KMS-11 (cell line): ENCODE results near the gene OGFOD3.
"Not testable (repeated sequence)": the region's sequence is repeated elsewhere in the genome, so short reads cannot be mapped to it uniquely, and the experiment has no call there.

Experiments
- H2AFZ ChIP-seq: fragments of 200-600 bp; sonication (generic); 2 replicates; pipeline ENCODE4 v1.6.1; 2016; ENCODE audit warnings: antibody characterized with exemption, mixed run types, low read depth
- H3K27ac ChIP-seq: fragments of 200-600 bp; sonication (generic); 2 replicates; pipeline ENCODE4 v1.6.1; 2016; ENCODE audit warnings: mild to moderate bottlenecking, mixed run types
- H3K27me3 ChIP-seq: fragments of 200-600 bp; sonication (generic); 2 replicates; pipeline ENCODE4 v1.6.1; 2017; ENCODE audit warnings: mild to moderate bottlenecking, low read depth, mixed run types, moderate library complexity; ENCODE audit not compliant: insufficient read depth
- H3K36me3 ChIP-seq: fragments of 200-600 bp; sonication (generic); 2 replicates; pipeline ENCODE4 v1.6.1; 2017; ENCODE audit warnings: mild to moderate bottlenecking, mixed run types; ENCODE audit not compliant: insufficient read depth
- H3K4me1 ChIP-seq: fragments of 200-600 bp; sonication (generic); 2 replicates; pipeline ENCODE4 v1.6.1; 2016; ENCODE audit warnings: mild to moderate bottlenecking, low read depth, mixed run types; ENCODE audit not compliant: poor library complexity, severe bottlenecking
- H3K4me2 ChIP-seq: fragments of 200-600 bp; sonication (generic); 2 replicates; pipeline ENCODE4 v1.7.0; 2016; ENCODE audit warnings: mild to moderate bottlenecking, mixed run types
- H3K4me3 ChIP-seq: fragments of 200-600 bp; sonication (generic); IDR thresholded peaks from 2 replicates; pipeline ENCODE4 v1.6.1; 2017; ENCODE audit warnings: low read depth, low read length, mixed read lengths; ENCODE audit not compliant: insufficient read depth
- H3K79me2 ChIP-seq: fragments of 200-600 bp; sonication (generic); 2 replicates; pipeline ENCODE4 v1.6.1; 2016; ENCODE audit warnings: low read depth, mixed run types; ENCODE audit not compliant: insufficient read depth
- H3K9ac ChIP-seq: fragments of 200-600 bp; sonication (generic); 2 replicates; pipeline ENCODE4 v1.6.1; 2016; ENCODE audit warnings: mild to moderate bottlenecking, mixed run types
- H4K20me1 ChIP-seq: fragments of 200-600 bp; sonication (generic); 2 replicates; pipeline ENCODE4 v1.6.1; 2016; ENCODE audit warnings: mild to moderate bottlenecking, mixed run types; ENCODE audit not compliant: insufficient read depth
- TF ChIP-seq, protein P1 (sequence below): fragments of 200-600 bp; sonication (generic); conservative IDR thresholded peaks from 2 replicates; pipeline ENCODE4 v1.6.1; 2017; ENCODE audit warnings: low read depth, mild to moderate bottlenecking, antibody characterized with exemption, low read length, moderate library complexity, mixed read lengths

OGFOD3 gene

DNA sequence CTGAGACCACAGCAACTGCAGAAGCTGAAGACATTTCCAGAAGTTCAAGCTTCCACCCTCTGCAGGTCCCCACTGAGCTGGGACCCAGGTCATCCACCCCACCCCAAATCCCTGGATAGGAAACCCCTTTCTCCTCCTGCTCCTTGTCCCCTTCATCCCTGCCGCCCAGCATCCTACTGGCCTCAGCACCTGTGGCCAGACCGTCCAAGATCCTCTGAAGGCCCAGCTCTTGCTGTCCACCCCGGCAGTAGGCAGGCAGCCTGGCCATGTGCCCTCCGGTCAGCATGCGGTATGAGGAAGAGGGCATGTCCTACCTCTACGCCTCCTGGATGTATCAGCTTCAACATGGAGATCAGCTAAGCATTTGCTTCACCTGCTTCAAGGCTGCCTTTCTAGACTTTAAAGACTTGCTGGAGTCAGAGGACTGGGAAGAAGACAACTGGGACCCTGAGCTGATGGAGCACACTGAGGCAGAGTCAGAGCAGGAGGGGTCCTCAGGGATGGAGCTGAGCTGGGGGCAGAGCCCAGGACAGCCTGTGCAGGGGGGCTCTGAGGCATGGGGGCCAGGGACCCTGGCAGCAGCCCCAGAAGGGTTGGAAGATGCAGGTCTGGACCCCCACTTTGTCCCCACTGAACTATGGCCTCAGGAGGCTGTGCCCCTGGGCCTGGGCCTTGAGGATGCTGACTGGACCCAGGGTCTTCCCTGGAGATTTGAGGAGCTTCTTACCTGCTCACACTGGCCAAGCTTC lies 56.3 kb downstream of the OGFOD3 start:
- Histone ChIP-seq H2AFZ (no peak overlapping the region), H3K4me3 (no peak overlapping the region), H3K27ac (no peak overlapping the region), H3K79me2 (no peaks in the 10 kb centered on the region), H3K9ac (no peak overlapping the region), H3K4me2 (no peak overlapping the region), H3K27me3 (no peaks in the 10 kb centered on the region; the same call in 1 of the 2 replicates), H3K4me1 (peaks cover 57% of the 10 kb centered on the region), H4K20me1 (no peaks in the 10 kb centered on the region), H3K36me3 (no peaks in the 10 kb centered on the region)
- TF ChIP-seq, protein P1, sequence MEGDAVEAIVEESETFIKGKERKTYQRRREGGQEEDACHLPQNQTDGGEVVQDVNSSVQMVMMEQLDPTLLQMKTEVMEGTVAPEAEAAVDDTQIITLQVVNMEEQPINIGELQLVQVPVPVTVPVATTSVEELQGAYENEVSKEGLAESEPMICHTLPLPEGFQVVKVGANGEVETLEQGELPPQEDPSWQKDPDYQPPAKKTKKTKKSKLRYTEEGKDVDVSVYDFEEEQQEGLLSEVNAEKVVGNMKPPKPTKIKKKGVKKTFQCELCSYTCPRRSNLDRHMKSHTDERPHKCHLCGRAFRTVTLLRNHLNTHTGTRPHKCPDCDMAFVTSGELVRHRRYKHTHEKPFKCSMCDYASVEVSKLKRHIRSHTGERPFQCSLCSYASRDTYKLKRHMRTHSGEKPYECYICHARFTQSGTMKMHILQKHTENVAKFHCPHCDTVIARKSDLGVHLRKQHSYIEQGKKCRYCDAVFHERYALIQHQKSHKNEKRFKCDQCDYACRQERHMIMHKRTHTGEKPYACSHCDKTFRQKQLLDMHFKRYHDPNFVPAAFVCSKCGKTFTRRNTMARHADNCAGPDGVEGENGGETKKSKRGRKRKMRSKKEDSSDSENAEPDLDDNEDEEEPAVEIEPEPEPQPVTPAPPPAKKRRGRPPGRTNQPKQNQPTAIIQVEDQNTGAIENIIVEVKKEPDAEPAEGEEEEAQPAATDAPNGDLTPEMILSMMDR, result no peak

DNA sequence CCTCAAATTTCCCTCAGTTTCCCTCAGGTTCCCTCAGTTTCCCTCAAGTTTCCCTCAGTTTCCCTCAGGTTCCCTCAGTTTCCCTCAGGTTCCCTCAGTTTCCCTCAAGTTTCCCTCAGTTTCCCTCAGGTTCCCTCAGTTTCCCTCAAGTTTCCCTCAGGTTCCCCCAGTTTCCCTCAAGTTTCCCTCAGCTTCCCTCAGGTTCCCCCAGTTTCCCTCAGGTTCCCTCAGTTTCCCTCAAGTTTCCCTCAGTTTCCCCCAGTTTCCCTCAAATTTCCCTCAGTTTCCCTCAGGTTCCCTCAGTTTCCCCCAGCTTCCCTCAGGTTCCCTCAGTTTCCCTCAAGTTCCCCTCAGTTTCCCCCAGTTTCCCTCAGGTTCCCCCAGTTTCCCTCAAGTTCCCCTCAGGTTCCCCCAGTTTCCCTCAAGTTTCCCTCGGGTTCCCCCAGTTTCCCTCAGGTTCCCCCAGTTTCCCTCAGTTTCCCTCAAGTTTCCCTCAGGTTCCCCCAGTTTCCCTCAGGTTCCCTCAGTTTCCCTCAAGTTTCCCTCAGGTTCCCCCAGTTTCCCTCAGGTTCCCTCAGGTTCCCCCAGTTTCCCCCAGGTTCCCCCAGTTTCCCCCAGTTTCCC lies 58.8 kb downstream of the OGFOD3 start:
- not testable (repeated sequence) for H2AFZ ChIP-seq, H3K9ac ChIP-seq
- H3K4me1 ChIP-seq, result peaks cover 60% of the 10 kb centered on the region

DNA sequence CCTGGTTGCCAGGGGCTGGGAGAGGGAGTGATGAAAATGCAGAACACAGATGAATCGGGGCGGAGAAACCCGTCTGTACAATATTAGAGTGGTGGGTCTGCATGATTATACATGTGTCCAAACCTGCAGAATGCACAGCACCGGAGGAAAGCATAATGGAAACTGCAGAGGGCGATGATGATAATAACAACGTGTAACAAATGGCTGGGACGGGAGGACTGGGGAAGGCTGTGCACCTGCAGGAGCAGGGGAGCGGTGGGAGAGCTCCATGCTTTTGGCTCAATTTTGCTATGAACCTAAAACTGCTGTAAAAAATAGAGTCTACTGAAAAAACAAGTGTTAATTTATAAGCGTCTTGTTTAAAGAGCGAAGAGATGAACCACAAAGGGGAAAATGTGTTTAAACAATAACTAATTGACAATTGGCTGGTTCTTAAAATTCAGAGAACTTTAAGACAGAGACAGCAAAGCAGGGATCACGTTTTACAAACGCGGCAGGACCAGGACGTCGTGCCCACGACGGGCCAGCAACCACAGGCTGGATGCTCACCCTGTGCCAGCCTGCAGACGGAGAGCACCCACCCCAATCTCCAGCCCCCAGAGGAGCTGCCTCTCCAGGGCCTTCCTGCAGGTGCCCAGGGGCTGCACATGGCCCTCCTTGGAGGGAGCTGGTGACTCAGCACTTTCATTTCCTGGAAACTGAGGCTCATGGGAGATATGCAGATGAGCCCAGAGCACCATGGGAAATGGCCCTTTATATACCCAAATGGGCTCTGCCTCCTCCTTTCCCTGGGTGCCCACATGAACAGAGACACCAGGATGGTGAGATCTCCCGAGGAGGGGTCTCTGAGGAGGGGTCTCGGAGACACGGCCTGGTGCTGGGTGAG lies 59.7 kb downstream of the OGFOD3 start, which contains the start of gene TEX19:
TSS of gene TEX19 (plus strand) at position 783 of the 886 bp plus-strand sequence. CDS start 2,904 bp downstream, outside the sequence.
- Histone ChIP-seq H3K4me1 (peaks cover 61% of the 10 kb centered on the region), H3K36me3 (no peaks in the 10 kb centered on the region), H4K20me1 (no peaks in the 10 kb centered on the region), H3K27me3 (no peaks in the 10 kb centered on the region; the same call in 1 of the 2 replicates), H3K4me2 (peak within 1 kb of the TSS; percentile 33; the same call in 1 of the 2 replicates), H3K4me3 (no peak within 1 kb of the TSS), H2AFZ (no peak within 1 kb of the TSS), H3K27ac (peak within 1 kb of the TSS; percentile 52; the same call in 1 of the 2 replicates), H3K79me2 (no peaks in the 10 kb centered on the region), H3K9ac (no peak within 1 kb of the TSS)
- TF ChIP-seq, protein P1, result no peak

More for the DNA sequence above, 58.8 kb downstream of the OGFOD3 start:
- not testable (repeated sequence) for H4K20me1 ChIP-seq, H3K27me3 ChIP-seq, H3K36me3 ChIP-seq, H3K27ac ChIP-seq, H3K4me2 ChIP-seq, H3K4me3 ChIP-seq, H3K79me2 ChIP-seq

DNA sequence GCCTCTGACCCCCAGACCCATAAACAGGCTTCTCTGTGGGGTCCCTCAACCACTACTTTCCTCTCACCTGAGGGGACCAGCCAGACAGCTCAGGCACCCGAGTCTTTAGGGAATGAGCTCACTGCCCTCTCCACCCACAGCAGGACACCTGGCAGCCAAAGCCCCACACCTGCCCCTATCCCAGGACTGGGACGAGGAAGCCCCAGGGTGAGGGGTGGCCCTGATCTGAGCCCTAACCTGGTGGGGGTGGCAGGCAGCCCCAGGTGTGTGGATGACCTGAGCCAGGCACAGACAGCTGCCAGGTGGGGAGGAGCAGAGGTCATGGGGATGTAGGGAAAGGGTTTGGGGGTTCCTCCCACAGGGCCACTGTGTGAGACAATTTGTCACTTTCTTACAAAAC lies 61.0 kb downstream of the OGFOD3 start:
- H4K20me1 ChIP-seq, result no peaks in the 10 kb centered on the region
- H3K4me3 ChIP-seq, result no peak overlapping the region
- H3K9ac ChIP-seq, result no peak overlapping the region; the same call in 1 of the 2 replicates
- TF ChIP-seq, protein P1, result no peak
- H3K36me3 ChIP-seq, result no peaks in the 10 kb centered on the region
- no peaks in the 10 kb centered on the region for H3K79me2 ChIP-seq
- peak overlapping the region; percentile 44; the same call in 1 of the 2 replicates for H2AFZ ChIP-seq
- peak overlapping the region; percentile 80; the same call in 1 of the 2 replicates for H3K4me2 ChIP-seq
- H3K27ac ChIP-seq, result peak overlapping the region; percentile 52
- H3K27me3 ChIP-seq, result no peaks in the 10 kb centered on the region; the same call in 1 of the 2 replicates
- peaks cover 63% of the 10 kb centered on the region for H3K4me1 ChIP-seq
